B cell (primary cell): ENCODE data around the gene CIT. TPM values are rescaled to one million over a fixed set of nuclear protein-coding genes. Genes with fewer than 3 reads are reported as not detected.

Experiments
- ATAC-seq: fragments of 200-7000 bp; cut with Tn5 transposase; one replicate; pipeline ENCODE4 v1.10.0; 2021; ENCODE audit warnings: low read depth, mild to moderate bottlenecking, moderate number of reproducible peaks, moderate library complexity
- CTCF ChIA-PET: fragments of 350-600 bp; sonication (Branson Sonifier 250); formaldehyde crosslinking; loops from one replicate; lab custom pipeline; 2021; ENCODE audit warnings: antibody characterized with exemption, inconsistent platforms; lab: Charles Lee
- POLR2A ChIA-PET: fragments of 350-600 bp; sonication (Branson Sonifier 250); formaldehyde crosslinking; loops from one replicate; lab custom pipeline; 2021; ENCODE audit warnings: antibody characterized with exemption; lab: Charles Lee
- DNase-seq: peaks from one replicate; pipeline ENCODE4 v3.0.0; 2013
- H2AFZ ChIP-seq: 2 replicates; pipeline ENCODE4 v1.6.1; 2012; ENCODE audit warnings: mild to moderate bottlenecking, low read depth, low read length; ENCODE audit not compliant: insufficient read depth, poor library complexity, severe bottlenecking
- H3K27ac ChIP-seq, 2 donors: 1 replicate in 1 of 2; 2 replicates in 1 of 2; pipeline ENCODE4 v1.5.1; 2012 to 2013; ENCODE audit warnings: low read length in 2 of 2, mild to moderate bottlenecking in 2 of 2, moderate library complexity in 1 of 2
- H3K27me3 ChIP-seq, 4 experiments: fragments of 200-600 bp in 1 of 4; sonication (generic) in 1 of 4; replicated peaks in 1 of 4; 1 replicate in 2 of 4; 2 replicates in 2 of 4; pipeline versions ENCODE4 v1.6.1 to v1.7.0; 2013 to 2016; ENCODE audit warnings: low read length in 3 of 4, mild to moderate bottlenecking in 2 of 4, mixed read lengths in 1 of 4, moderate library complexity in 1 of 4; ENCODE audit not compliant: insufficient read depth in 4 of 4, control insufficient read depth in 3 of 4; ENCODE audit errors: control extremely low read depth in 1 of 4
- H3K36me3 ChIP-seq, 2 experiments: replicated peaks in 1 of 2; 1 replicate in 1 of 2; 2 replicates in 1 of 2; pipeline versions ENCODE4 v1.6.1 to v1.7.1; 2013; ENCODE audit warnings: low read length in 1 of 2; ENCODE audit not compliant: insufficient read depth in 2 of 2, control insufficient read depth in 1 of 2; ENCODE audit errors: control extremely low read depth in 1 of 2, extremely low read depth in 1 of 2
- H3K4me1 ChIP-seq, 2 donors: fragments of 200-600 bp in 1 of 2; sonication (generic) in 1 of 2; 1 replicate in 1 of 2; 2 replicates in 1 of 2; pipeline versions ENCODE4 v1.5.1 to v1.6.1; 2013 to 2017; ENCODE audit warnings: low read length in 2 of 2; ENCODE audit not compliant: control insufficient read depth in 2 of 2, insufficient read depth in 2 of 2
- H3K4me2 ChIP-seq: replicated peaks from 2 replicates; pipeline ENCODE3; 2012; ENCODE audit warnings: mild to moderate bottlenecking, low read depth, low read length; ENCODE audit not compliant: poor library complexity, severe bottlenecking
- H3K4me3 ChIP-seq, 5 experiments: fragments of 200-600 bp in 1 of 5; sonication (generic) in 1 of 5; 1 replicate in 3 of 5; 2 replicates in 2 of 5; pipeline versions ENCODE4 v1.5.1 to v1.7.0; 2011 to 2016; ENCODE audit warnings: low read length in 4 of 5, mild to moderate bottlenecking in 4 of 5, low read depth in 2 of 5, control low read depth in 1 of 5, moderate library complexity in 1 of 5; ENCODE audit not compliant: insufficient read depth in 1 of 5; ENCODE audit errors: control extremely low read depth in 1 of 5, extremely low read depth in 1 of 5
- H3K79me2 ChIP-seq: fragments of 200-600 bp; sonication (generic); one replicate; pipeline ENCODE4 v1.6.0; 2016; ENCODE audit warnings: low read length; ENCODE audit not compliant: control insufficient read depth, insufficient read depth
- H3K9ac ChIP-seq: fragments of 200-600 bp; sonication (generic); 2 replicates; pipeline ENCODE4 v1.6.1; 2017; ENCODE audit warnings: mild to moderate bottlenecking, low read length, moderate library complexity
- H3K9me3 ChIP-seq, 3 donors: one replicate each; pipeline versions ENCODE4 v1.6.1 to v1.7.1; 2013; ENCODE audit warnings: low read length in 2 of 3; ENCODE audit not compliant: control insufficient read depth in 2 of 3, insufficient read depth in 1 of 3; ENCODE audit errors: control extremely low read depth in 1 of 3
- H4K20me1 ChIP-seq: 2 replicates; pipeline ENCODE4 v1.6.0; 2012; ENCODE audit warnings: mild to moderate bottlenecking, low read length; ENCODE audit not compliant: insufficient read depth, control insufficient read depth, poor library complexity, severe bottlenecking
- H3K27ac Mint-ChIP-seq: one replicate; pipeline ENCODE4 v1.8.0; 2021; ENCODE audit warnings: mixed read lengths
- H3K27me3 Mint-ChIP-seq: one replicate; pipeline ENCODE4 v1.8.0; 2021; ENCODE audit warnings: mixed read lengths
- H3K4me1 Mint-ChIP-seq: one replicate; pipeline ENCODE4 v1.8.0; 2021; ENCODE audit warnings: mixed read lengths
- H3K4me3 Mint-ChIP-seq: one replicate; pipeline ENCODE4 v1.8.0; 2021; ENCODE audit warnings: mixed read lengths
- H3K9me3 Mint-ChIP-seq: one replicate; pipeline ENCODE4 v1.8.0; 2022; ENCODE audit warnings: mixed read lengths; ENCODE audit not compliant: insufficient read depth
- CTCF ChIP-seq: fragments of 200-600 bp; IDR thresholded peaks from one replicate; pipeline ENCODE4 v1.8.0; 2022; ENCODE audit warnings: antibody characterized with exemption, mild to moderate bottlenecking
- EZH2 ChIP-seq: IDR thresholded peaks from 2 replicates; pipeline ENCODE4 v1.6.1; 2012; ENCODE audit warnings: borderline replicate concordance, low read depth, mild to moderate bottlenecking, moderate library complexity, low read length; ENCODE audit not compliant: insufficient read depth, poor library complexity, severe bottlenecking
- WGBS: methylation state at CpG from one replicate; pipeline ENCODE4 v1.1.5; 2013; ENCODE audit warnings: missing lambda C conversion rate; ENCODE audit not compliant: insufficient coverage; 5-methylcytosine and 5-hydroxymethylcytosine counted together
- intact Hi-C: fragments of 100-400 bp; cut with micrococcal nuclease; formaldehyde crosslinking; loops from one replicate; pipeline ENCODE4 v1.10.0; 2022
- polyA plus RNA-seq: library from polyadenylated mRNA; depleted of rRNA; stranded (reverse); fragments of >200 nt; gene quantifications from 2 replicates; pipeline ENCODE4 v1.2.3, GENCODE V29; 2012
- total RNA-seq, 2 donors: library from RNA; stranded (reverse); fragments of 120-200 nt in 1 of 2; gene quantifications; 1 replicate in 1 of 2; 2 replicates in 1 of 2; pipeline versions ENCODE4 v1.2.3 to v1.2.4, GENCODE V29; 2013 to 2022

CIT gene
- total and polyA plus RNA-seq, 2 donors (not counting 1 experiment from before 2014, with no cell fraction given) = 1.4 to 6.1 TPM

- Histone ChIP-seq H3K4me2 (no peak overlapping the region), H3K27ac (no peak overlapping the region), H3K79me2 (no peaks in the 10 kb centered on the region), H2AFZ (no peak overlapping the region), H4K20me1 (no peaks in the 10 kb centered on the region), H3K9ac (no peak overlapping the region), H3K9me3 (no peaks in the 10 kb centered on the region), H3K4me3 (no peak overlapping the region), H3K36me3 (peaks cover 0 to 2% of the 10 kb centered on the region in 2 experiments), H3K4me1 (no peaks in the 10 kb centered on the region), H3K27me3 (no peaks in the 10 kb centered on the region)
- Mint-ChIP-seq H3K27me3 (no peaks in the 10 kb centered on the region), H3K4me1 (no peaks in the 10 kb centered on the region), H3K4me3 (no peak overlapping the region), H3K9me3 (peaks cover under 1% of the 10 kb centered on the region), H3K27ac (no peak overlapping the region)
- ATAC-seq (no peak), DNase-seq (no peak)
- POLR2A ChIA-PET = no interaction called here
- no peak for TF ChIP-seq EZH2
- TF ChIP-seq CTCF = no peak
- WGBS = 99% methylated on average over 9 of the region's 9 CpGs
- CTCF ChIA-PET = interaction anchor here (0.5 kb wide), 1 partner anchor 16 kb away, joined by 3 read pairs; no protein-coding TSS in a partner anchor
- intact Hi-C loops = no loop called here
These were observed 125.2 kb downstream of the CIT start for GRCh38 chr12:119751961-119752360.

GRCh38 chr12:119749666-119750065, 127.5 kb downstream of the CIT start:
- Histone ChIP-seq H3K36me3 (peaks cover 0 to 2% of the 10 kb centered on the region in 2 experiments), H4K20me1 (no peaks in the 10 kb centered on the region), H3K4me1 (no peaks in the 10 kb centered on the region), H3K9ac (no peak overlapping the region), H3K4me3 (no peak overlapping the region), H3K4me2 (no peak overlapping the region), H3K9me3 (peaks cover under 1 to 10% (median 2%) of the 10 kb centered on the region in 3 donors), H3K79me2 (no peaks in the 10 kb centered on the region), H3K27me3 (no peaks in the 10 kb centered on the region), H2AFZ (no peak overlapping the region), H3K27ac (no peak overlapping the region)
- H3K9me3 Mint-ChIP-seq = peaks cover 12% of the 10 kb centered on the region
- no peak for DNase-seq
- intact Hi-C loops = no loop called here
- no peaks in the 10 kb centered on the region for H3K27me3 Mint-ChIP-seq
- 84% methylated on average over 2 of the region's 4 CpGs for WGBS
- no peak overlapping the region for H3K27ac Mint-ChIP-seq
- ChIA-PET POLR2A (no interaction called here), CTCF (no interaction called here)
- no peak for ATAC-seq
- no peak overlapping the region for H3K4me3 Mint-ChIP-seq
- H3K4me1 Mint-ChIP-seq = no peaks in the 10 kb centered on the region
- TF ChIP-seq EZH2 (no peak), CTCF (no peak)
